Endothelial cell of umbilical vein (primary cell): ENCODE results near the gene CRABP1. TPM values are rescaled to one million over a fixed set of nuclear protein-coding genes. Genes with fewer than 3 reads are reported as not detected.

Experiments
- BruUV-seq: library from RNA; stranded (reverse); fragments of 400-500 nt; replicated peaks from 2 replicates; lab custom pipeline; 2021; lab: Mats Ljungman, UMichigan
- CTCF ChIA-PET: fragments of 300-600, 350-600 bp; sonication (Branson Sonifier 250); formaldehyde crosslinking; loops from one replicate; lab custom pipeline; 2021; ENCODE audit warnings: antibody characterized with exemption, inconsistent platforms; lab: Charles Lee
- POLR2A ChIA-PET: fragments of 300-600, 350-600 bp; sonication (Branson Sonifier 250); formaldehyde crosslinking; loops from one replicate; lab custom pipeline; 2021; ENCODE audit warnings: antibody characterized with exemption, inconsistent platforms; lab: Charles Lee
- DNase-seq: peaks from one replicate; pipeline ENCODE4 v3.0.0-alpha.2; 2011; ENCODE audit warnings: low read depth, low spot score
- FAIRE-seq: peaks from 2 replicates; lab custom pipeline; 2011; peaks lifted over from hg19 to GRCh38; lab: Jason Lieb, UNC
- H2AFZ ChIP-seq: 2 replicates; pipeline ENCODE4 v1.6.0; 2012; ENCODE audit warnings: low read depth, low read length, control low read depth, inconsistent platforms
- H3K27ac ChIP-seq: 2 replicates; pipeline ENCODE4 v1.5.1; 2011; ENCODE audit warnings: low read depth, mild to moderate bottlenecking, control low read depth, low read length, moderate library complexity; ENCODE audit not compliant: insufficient read depth
- H3K27me3 ChIP-seq, 2 experiments: 2 replicates each; pipeline versions ENCODE4 v1.6.0 to v1.6.1; 2011; ENCODE audit warnings: low read length in 2 of 2, mixed read lengths in 1 of 2; ENCODE audit not compliant: control insufficient read depth in 2 of 2, insufficient read depth in 2 of 2
- H3K36me3 ChIP-seq, 2 experiments: 2 replicates in 1 of 2; 3 replicates in 1 of 2; pipeline ENCODE4 v1.5.1; 2011; ENCODE audit warnings: low read length in 2 of 2, mild to moderate bottlenecking in 1 of 2, moderate library complexity in 1 of 2; ENCODE audit not compliant: control insufficient read depth in 2 of 2, insufficient read depth in 2 of 2; ENCODE audit errors: extremely low read depth in 1 of 2
- H3K4me1 ChIP-seq: 3 replicates; pipeline ENCODE4 v1.5.1; 2011; ENCODE audit warnings: mild to moderate bottlenecking, low read length; ENCODE audit not compliant: control insufficient read depth, insufficient read depth; ENCODE audit errors: extremely low read depth
- H3K4me2 ChIP-seq: 2 replicates; pipeline ENCODE4 v1.6.1; 2011; ENCODE audit warnings: low read length, control low read depth, mixed read lengths; ENCODE audit not compliant: insufficient read depth
- H3K4me3 ChIP-seq, 3 experiments: fragments of 200-600 bp in 1 of 3; sonication (generic), shearing (Covaris generic) in 1 of 3; replicated peaks in 1 of 3; 2 replicates each; pipeline ENCODE4 v1.5.1; 2011 to 2016; ENCODE audit warnings: control low read depth in 3 of 3, low read length in 3 of 3, mild to moderate bottlenecking in 2 of 3, inconsistent platforms in 1 of 3, low read depth in 1 of 3, moderate library complexity in 1 of 3; ENCODE audit not compliant: insufficient read depth in 1 of 3
- H3K79me2 ChIP-seq: 2 replicates; pipeline ENCODE4 v1.6.0; 2012; ENCODE audit warnings: low read length, inconsistent platforms; ENCODE audit not compliant: control insufficient read depth, insufficient read depth
- H3K9ac ChIP-seq: replicated peaks from 2 replicates; pipeline ENCODE3; 2011; ENCODE audit warnings: low read length, control low read depth; ENCODE audit not compliant: insufficient read depth; ENCODE audit errors: extremely low read depth
- H3K9me1 ChIP-seq: replicated peaks from 3 replicates; pipeline ENCODE4 v1.6.0; 2011; ENCODE audit warnings: mild to moderate bottlenecking, low read length; ENCODE audit not compliant: control insufficient read depth, insufficient read depth; ENCODE audit errors: extremely low read depth
- H3K9me3 ChIP-seq: replicated peaks from 2 replicates; pipeline ENCODE4 v1.5.1; 2012; ENCODE audit warnings: low read length, inconsistent platforms; ENCODE audit not compliant: control insufficient read depth, insufficient read depth
- H4K20me1 ChIP-seq: replicated peaks from 2 replicates; pipeline ENCODE3; 2011; ENCODE audit warnings: mild to moderate bottlenecking, low read length; ENCODE audit not compliant: control insufficient read depth, insufficient read depth; ENCODE audit errors: extremely low read depth
- CTCF ChIP-seq, 2 donors: IDR thresholded peaks; 1 replicate in 1 of 2; 2 replicates in 1 of 2; pipeline ENCODE4 v1.5.1; 2011; ENCODE audit warnings: low read length in 2 of 2, mild to moderate bottlenecking in 2 of 2, moderate library complexity in 2 of 2, control low read depth in 1 of 2, inconsistent platforms in 1 of 2, low read depth in 1 of 2; ENCODE audit not compliant: insufficient read depth in 1 of 2; ENCODE audit errors: extremely low read depth in 1 of 2
- EZH2 ChIP-seq: IDR thresholded peaks from 2 replicates; pipeline ENCODE4 v1.6.1; 2012; ENCODE audit warnings: borderline replicate concordance, low read depth, mild to moderate bottlenecking, moderate library complexity, low read length, inconsistent platforms; ENCODE audit not compliant: severe bottlenecking
- FOS ChIP-seq: IDR thresholded peaks from 2 replicates; pipeline ENCODE4 v1.6.1; 2011; ENCODE audit warnings: mild to moderate bottlenecking, low read length, moderate library complexity, borderline replicate concordance; ENCODE audit not compliant: insufficient read depth
- GATA2 ChIP-seq: IDR thresholded peaks from 2 replicates; pipeline ENCODE4 v1.7.0; 2011; ENCODE audit warnings: low read depth, mild to moderate bottlenecking, moderate library complexity, mixed read lengths, low read length; ENCODE audit not compliant: insufficient read length, insufficient read depth
- JUN ChIP-seq: IDR thresholded peaks from 2 replicates; pipeline ENCODE4 v1.6.1; 2011; ENCODE audit warnings: borderline replicate concordance, low read depth; ENCODE audit not compliant: insufficient read length, insufficient read depth
- MAX ChIP-seq: IDR thresholded peaks from 2 replicates; pipeline ENCODE4 v1.6.1; 2011; ENCODE audit not compliant: insufficient read depth, insufficient read length
- MYC ChIP-seq: IDR thresholded peaks from one replicate; pipeline ENCODE4 v1.6.1; 2011; ENCODE audit warnings: mild to moderate bottlenecking, low read depth, low read length
- POLR2A ChIP-seq: IDR thresholded peaks from 2 replicates; pipeline ENCODE4 v1.6.1; 2012; ENCODE audit warnings: low read depth, mild to moderate bottlenecking, control low read depth, low read length
- POLR2AphosphoS5 ChIP-seq: IDR thresholded peaks from 2 replicates; pipeline ENCODE4 v1.6.1; 2012; ENCODE audit warnings: low read depth, mild to moderate bottlenecking, control low read depth, low read length, moderate library complexity; ENCODE audit not compliant: insufficient read depth
- dilution Hi-C: fragments of 300-500 bp; cut with MboI; formaldehyde crosslinking; loops from one replicate; pipeline ENCODE4 v1.15.0; 2019; ENCODE audit warnings: low sequenced_read_pairs; ENCODE audit not compliant: extremely low pct_ligation_motif_present
- intact Hi-C: fragments of 100-400 bp; cut with micrococcal nuclease; formaldehyde crosslinking; loops from one replicate; pipeline ENCODE4 v1.10.0; 2022
- polyA plus RNA-seq, 4 experiments: library from polyadenylated mRNA; depleted of rRNA in 3 of 4; stranded (reverse) in 3 of 4; unstranded in 1 of 4; fragments of >200 nt; gene quantifications; 2 replicates each; pipeline versions ENCODE4 v1.2.1 to v1.2.3, GENCODE V29; 2011 to 2012; ENCODE audit warnings: missing spikeins in 1 of 4
- total RNA-seq: library from RNA; stranded (reverse); gene quantifications from 2 replicates; pipeline ENCODE4 v1.2.3, GENCODE V29; 2021

CRABP1 gene
- total and polyA plus RNA-seq, 2 donors (not counting 3 experiments of a cell fraction or from before 2014, with no cell fraction given), result 0.11 TPM; not detected in 1

- Histone ChIP-seq H3K27ac (no peak overlapping the region), H3K4me2 (no peak overlapping the region), H3K9me3 (no peaks in the 10 kb centered on the region), H3K9me1 (no peaks in the 10 kb centered on the region), H3K4me1 (no peaks in the 10 kb centered on the region), H3K27me3 (no peaks in the 10 kb centered on the region), H3K36me3 (peaks cover 0 to 16% of the 10 kb centered on the region in 2 experiments), H3K9ac (no peak overlapping the region), H2AFZ (no peak overlapping the region), H3K4me3 (no peak overlapping the region), H4K20me1 (no peaks in the 10 kb centered on the region), H3K79me2 (peaks cover 3% of the 10 kb centered on the region)
- POLR2A ChIA-PET, result no interaction called here
- TF ChIP-seq EZH2 (no peak), FOS (no peak), POLR2AphosphoS5 (no peak), CTCF (IDR thresholded peaks at IDR 0.05; ENCODE audit: extremely low read depth in 1 of 2, insufficient read depth in 1 of 2, low read depth in 1 of 2, low read length in 2 of 2) (no peak), POLR2A (no peak), MYC (no peak), GATA2 (no peak), JUN (no peak), MAX (no peak)
- CTCF ChIA-PET, result interaction anchor here (1.1 kb wide), 1 partner anchor 10 kb away, joined by 3 read pairs; no protein-coding TSS in a partner anchor
- no peak for DNase-seq
- FAIRE-seq, result no peak
- intact Hi-C loops, result no loop called here
- dilution Hi-C loops, result no loop called here
- no TSS peak for BruUV-seq
Observed at GRCh38 chr15:78292219-78292618, 47.9 kb upstream of the CRABP1 start.
